Activated gamma-delta T cell treated with anti-CD3 and anti-CD28 coated beads, Interleukin-2, amount 50 U/mL, for 16 hours (primary cell): Measurements from ENCODE around the gene OR9A2.
"Not testable (repeated sequence)": the region's sequence is repeated elsewhere in the genome, so short reads cannot be mapped to it uniquely, and the experiment has no call there.

ENCODE experiments used
- DNase-seq: peaks from one replicate; pipeline ENCODE4 v3.0.0-alpha.2; 2020; ENCODE audit warnings: low read depth

Gene OR9A2

DNA sequence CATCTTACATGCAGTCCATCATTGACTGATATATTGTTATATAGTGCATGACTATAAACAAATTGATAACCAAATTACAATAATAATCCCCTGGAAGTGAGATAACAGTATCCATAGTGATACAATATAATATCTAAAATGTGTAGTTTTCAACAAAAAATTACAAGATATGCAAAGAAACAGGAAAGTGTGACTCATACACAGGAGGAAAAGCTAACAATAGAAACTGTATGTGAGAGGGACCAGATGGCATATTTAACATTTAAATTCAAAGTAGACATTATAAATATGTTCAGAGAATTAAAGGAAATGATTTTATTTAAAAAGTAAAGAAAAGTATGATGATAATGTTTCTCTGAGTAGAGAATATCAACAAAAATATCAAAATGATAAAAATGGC, 8.0 kb downstream of the OR9A2 start:
- DNase-seq: no peak

DNA sequence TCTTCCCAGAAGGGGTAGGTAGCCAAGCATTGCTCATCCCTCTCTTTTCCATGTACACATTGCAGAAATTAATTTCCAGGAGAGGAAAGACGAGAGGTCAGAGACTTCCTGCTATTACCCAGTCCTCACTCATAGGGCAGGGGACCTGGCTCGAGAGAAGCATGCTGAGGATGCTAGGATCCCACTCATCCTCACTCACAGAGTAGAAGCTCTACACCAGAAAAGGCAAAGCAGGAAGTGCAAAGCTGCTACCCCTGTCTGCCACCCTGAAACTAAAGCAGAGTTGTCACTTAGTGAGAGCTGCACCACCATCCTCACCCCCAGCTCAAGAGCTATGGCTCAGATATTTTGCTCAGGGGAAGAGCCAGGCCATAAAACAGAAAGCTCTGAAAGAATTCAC, 9.9 kb downstream of the OR9A2 start:
- DNase-seq: no peak

GRCh38 chr7:143015926-143016490, 10.9 kb downstream of the OR9A2 start:
- DNase-seq: no peak

- no peak for DNase-seq
Observed at GRCh38 chr7:143015084-143015483, 11.8 kb downstream of the OR9A2 start.

DNA sequence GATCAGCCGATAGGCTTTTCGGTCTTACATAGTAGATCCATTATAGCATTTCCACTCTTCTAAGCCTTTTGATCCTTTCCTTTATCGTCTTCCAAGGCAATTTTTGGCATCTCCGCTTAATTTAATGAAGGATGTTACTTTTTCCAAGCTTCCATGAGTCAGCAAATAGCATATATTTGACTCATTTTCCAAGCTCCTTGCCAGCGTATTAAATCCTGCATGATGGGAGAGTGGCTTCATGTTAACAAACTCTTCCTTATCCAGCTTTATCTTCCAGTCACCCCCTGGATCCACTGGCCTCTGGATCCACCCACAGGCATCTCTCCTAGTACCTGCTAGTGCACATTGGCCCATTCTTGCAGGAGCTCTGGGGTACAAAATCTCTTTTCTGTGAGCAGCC, 13.0 kb downstream of the OR9A2 start:
- DNase-seq: no peak

GRCh38 chr7:143013473-143013872, 13.5 kb downstream of the OR9A2 start:
- no peak for DNase-seq

DNA sequence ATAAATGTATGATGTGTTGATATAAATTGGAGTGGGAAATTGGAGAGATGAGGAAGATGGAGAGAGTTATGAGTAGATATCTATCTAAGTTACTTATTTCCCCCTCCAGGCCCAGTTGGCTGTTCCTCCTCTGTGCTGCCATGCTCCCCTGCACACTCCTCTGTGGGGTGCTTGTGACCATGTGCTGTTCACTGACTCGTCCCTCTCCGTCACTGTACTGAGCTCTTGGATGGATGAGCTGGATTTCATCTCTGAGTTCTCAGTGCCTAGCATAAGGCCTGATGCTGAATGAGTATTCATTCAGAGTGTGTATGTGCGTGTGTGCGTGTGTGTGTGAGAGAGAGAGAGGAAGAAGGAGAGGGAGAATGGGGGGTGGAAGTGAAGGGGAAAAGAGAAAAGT, 14.5 kb downstream of the OR9A2 start:
- DNase-seq: no peak

GRCh38 chr7:143012001-143012400, 14.9 kb downstream of the OR9A2 start:
- no peak for DNase-seq

DNA sequence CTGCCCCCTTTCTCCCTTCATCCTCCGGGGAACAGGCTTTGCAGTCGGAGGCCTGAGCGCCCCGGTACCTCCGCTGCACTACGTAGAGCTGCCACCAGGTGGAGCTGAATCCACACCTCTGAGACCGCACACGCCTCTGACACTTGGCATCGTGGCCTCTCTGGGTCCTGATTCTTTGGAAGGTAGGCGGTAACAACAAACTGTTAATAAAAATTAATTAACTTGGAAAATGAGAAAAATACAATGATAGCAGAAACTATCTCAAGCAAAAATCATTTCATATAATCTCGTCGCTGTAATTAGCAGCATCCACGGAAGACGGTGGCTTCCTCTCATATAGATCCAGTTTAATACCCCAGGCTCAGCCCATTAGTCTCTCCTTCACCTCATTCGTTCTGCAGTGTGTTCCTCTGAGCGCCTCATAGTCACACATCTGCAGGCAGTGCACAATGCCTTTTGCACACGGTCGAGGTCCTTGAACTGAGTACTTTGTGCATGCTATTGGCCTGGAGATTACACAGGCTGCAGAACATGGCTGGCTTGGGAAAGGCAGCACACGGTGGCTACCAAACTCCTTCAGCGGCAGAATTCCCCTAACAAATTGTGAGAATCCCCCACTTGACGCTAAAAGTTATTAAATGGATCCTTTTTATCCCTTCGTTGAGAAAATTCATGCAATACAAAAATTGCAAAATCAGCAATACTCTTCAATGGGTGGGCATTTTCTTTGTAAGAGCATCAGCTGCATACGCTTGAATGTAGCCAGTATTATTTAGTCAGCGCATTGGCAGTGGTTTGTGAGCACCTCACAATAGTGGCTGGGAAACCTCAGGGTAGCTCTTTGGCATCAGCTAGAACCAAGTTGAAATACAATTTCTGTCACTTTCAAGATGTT, 18.7 kb downstream of the OR9A2 start:
- peak; percentile 75 for DNase-seq

DNA sequence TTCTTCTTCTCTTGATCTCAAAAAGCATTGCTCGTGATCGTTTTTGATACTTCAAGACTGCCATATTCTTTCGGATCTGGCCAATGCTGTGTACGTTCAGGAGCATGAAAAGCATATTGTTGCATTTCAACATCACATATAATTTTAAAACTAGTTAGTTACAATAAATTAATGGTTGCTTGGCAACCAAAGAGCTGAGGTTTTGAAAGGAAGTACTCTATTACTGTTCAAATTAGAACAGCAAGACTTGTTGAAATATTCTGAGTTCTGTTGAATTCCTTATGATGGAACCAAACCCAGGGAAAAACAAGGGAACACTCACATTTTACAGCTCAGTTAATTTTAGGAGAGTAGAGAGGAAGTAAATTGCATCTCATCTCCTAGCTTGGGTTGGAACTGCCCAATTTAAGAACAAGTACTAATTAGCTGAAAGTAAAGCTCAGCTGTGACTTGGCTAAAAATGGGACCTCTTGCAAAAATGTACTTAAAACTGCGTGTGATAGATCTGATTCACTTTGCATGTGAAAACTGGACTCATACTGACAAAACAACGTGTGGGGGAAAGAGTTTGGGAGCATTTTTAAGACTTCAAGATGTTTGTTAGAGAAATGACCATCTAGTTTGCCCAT, 21.2 kb downstream of the OR9A2 start:
- DNase-seq: no peak

DNA sequence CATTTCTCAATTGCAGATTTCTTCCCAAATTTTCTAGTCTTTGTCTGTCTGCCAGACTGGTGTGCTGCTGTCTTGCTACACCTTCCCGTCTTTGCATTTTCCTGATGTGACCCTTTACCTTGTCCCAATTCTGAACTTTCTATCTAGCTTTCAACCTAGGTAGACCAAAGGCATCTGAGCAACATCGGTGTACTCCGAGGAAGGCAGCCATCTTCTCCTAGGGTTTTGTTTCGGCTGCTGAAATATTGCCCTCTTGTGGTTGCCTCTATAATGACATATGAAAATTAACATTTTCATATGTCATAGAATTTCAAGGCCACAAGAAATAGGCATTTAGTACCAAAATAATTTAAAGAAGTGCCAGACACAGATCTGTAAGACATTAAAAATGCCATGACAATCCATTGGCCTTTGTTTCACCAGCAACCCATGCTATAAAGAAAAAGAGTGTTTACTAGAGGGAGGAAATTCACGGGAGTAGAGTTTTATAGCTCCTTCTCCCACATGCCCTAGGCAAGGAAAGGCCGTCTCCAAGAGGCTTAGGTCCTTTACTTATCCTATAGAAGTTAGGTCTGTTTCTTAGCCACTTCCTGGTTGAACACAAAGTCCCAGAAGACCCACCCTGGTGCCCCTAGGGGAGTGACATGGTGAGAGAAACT, 23.4 kb downstream of the OR9A2 start:
- DNase-seq: no peak

DNA sequence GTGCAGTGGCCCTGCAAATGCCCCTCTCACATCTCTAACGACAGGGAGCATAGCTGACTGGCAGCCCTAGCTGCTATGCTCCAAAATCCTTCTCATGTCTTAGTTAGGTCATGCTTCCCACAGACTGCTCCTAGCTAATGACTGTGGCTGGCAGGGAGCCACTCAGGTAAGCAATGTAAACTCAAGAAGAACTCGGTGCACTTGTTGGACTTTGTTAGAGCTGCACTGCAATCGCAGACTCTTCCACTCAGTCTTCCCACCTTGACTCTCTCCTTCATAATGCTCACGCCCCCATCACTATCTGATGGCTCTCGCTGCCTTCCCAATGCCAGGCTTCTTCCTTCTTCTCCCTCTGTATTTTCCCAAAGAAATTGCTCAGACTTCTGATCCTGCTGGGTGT, 24.0 kb downstream of the OR9A2 start:
- no peak for DNase-seq

GRCh38 chr7:143002106-143002505, 24.8 kb downstream of the OR9A2 start:
- no peak for DNase-seq

DNA sequence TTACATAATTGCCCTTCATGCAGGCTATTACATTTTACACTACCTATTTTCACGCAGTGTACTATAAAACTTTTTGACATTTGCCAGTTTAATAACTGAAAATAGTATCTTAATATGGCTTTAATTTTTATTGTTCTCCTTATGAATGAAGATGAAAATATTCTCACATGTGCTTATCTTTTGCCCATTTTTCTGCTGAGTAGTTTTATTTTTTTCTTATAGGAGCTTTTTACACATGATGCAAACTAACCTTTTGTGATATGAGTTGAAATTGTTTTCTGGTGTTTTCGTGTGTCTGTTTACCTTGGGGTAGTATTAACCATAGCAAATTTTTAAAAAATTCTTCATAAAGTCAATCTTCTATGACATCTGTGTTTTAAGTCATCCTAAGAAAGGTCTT, 26.3 kb downstream of the OR9A2 start:
- DNase-seq: no peak

GRCh38 chr7:142999793-143000192, 27.1 kb downstream of the OR9A2 start:
- DNase-seq: no peak

- no peak for DNase-seq
Observed at GRCh38 chr7:142998966-142999365, 28.0 kb downstream of the OR9A2 start.

GRCh38 chr7:142997456-142997989, 29.4 kb downstream of the OR9A2 start:
- no peak for DNase-seq

- DNase-seq: no peak
Observed at GRCh38 chr7:142992427-142992826, 34.5 kb downstream of the OR9A2 start.

DNA sequence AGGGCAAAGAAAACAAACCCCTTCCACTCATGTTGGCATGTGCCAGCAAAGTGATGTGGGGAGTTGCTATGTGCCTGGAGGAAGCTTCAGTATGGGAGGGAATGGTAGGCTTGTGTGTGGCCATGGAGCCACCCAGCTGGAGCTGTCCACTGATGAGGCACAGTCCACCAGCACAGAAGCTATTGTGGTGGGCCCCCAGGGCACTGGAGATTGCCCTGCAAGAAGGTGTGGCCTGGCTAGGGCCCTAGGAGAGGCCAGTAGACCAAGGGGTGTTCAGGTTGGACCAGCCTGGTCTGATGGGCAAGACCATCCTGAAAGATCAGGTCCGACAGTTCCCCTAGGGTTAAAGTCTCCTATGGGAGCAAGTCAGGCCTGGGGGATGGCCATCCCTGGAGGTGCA, 42.6 kb downstream of the OR9A2 start:
- DNase-seq: no peak

GRCh38 chr7:142983825-142984224, 43.1 kb downstream of the OR9A2 start:
- DNase-seq: no peak

DNA sequence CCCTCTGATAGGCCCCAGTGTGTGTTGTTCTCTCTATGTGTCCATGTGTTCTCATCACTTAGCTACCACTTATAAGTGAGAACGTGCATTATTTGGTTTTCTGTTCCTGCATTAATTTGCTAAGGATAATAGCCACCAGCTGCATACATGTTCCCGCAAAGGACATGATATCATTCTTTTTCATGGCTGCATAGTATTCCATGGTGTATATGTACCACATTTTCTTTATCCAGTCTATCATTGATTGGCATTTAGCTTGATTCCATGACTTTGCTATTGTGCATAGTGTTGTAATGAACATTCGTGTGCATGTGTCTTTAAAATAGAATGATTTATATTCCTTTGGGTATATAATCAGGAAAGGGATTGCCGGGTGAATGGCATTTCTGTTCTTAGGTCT, 48.5 kb downstream of the OR9A2 start:
- DNase-seq: not testable (repeated sequence)
